H9 (cell line): ENCODE data around the gene CD1B. TPM values are rescaled to one million over a fixed set of nuclear protein-coding genes. Genes with fewer than 3 reads are reported as not detected.

Experiments
- DNase-seq: peaks from one replicate; pipeline ENCODE4 v3.0.0-alpha.2; 2017
- H2AFZ ChIP-seq: one replicate; pipeline ENCODE4 v1.6.1; 2013; ENCODE audit warnings: mild to moderate bottlenecking, low read length, control low read depth, moderate library complexity
- H2AK5ac ChIP-seq: 2 replicates; pipeline ENCODE4 v1.6.1; 2013; ENCODE audit warnings: low read length, control low read depth, mixed read lengths; ENCODE audit not compliant: insufficient read length
- H2BK120ac ChIP-seq: one replicate; pipeline ENCODE4 v1.6.1; 2013; ENCODE audit warnings: low read depth, mild to moderate bottlenecking, low read length, control low read depth, inconsistent platforms; ENCODE audit not compliant: poor library complexity, severe bottlenecking
- H2BK12ac ChIP-seq: 2 replicates; pipeline ENCODE4 v1.6.1; 2013; ENCODE audit warnings: low read length, control low read depth, mixed read lengths, low read depth; ENCODE audit not compliant: insufficient read length
- H2BK15ac ChIP-seq: 2 replicates; pipeline ENCODE4 v1.6.1; 2013; ENCODE audit warnings: low read depth, low read length, control low read depth
- H2BK20ac ChIP-seq: one replicate; pipeline ENCODE4 v1.6.1; 2013; ENCODE audit warnings: low read depth, mild to moderate bottlenecking, low read length, control low read depth, inconsistent platforms; ENCODE audit not compliant: poor library complexity, severe bottlenecking
- H2BK5ac ChIP-seq: 2 replicates; pipeline ENCODE4 v1.6.1; 2013; ENCODE audit warnings: low read length, control low read depth, mixed read lengths; ENCODE audit not compliant: insufficient read length
- H3K14ac ChIP-seq: 2 replicates; pipeline ENCODE4 v1.6.1; 2013; ENCODE audit warnings: low read length, control low read depth; ENCODE audit not compliant: insufficient read depth
- H3K18ac ChIP-seq: 2 replicates; pipeline ENCODE4 v1.6.1; 2013; ENCODE audit warnings: low read depth, mild to moderate bottlenecking, mixed read lengths, low read length, control low read depth; ENCODE audit not compliant: insufficient read length
- H3K23ac ChIP-seq: 2 replicates; pipeline ENCODE4 v1.6.1; 2013; ENCODE audit warnings: low read length, control low read depth, mixed read lengths, low read depth; ENCODE audit not compliant: insufficient read length
- H3K23me2 ChIP-seq: 2 replicates; pipeline ENCODE4 v1.6.1; 2013; ENCODE audit warnings: low read depth, mild to moderate bottlenecking, mixed read lengths, low read length, control low read depth; ENCODE audit not compliant: insufficient read length, poor library complexity, severe bottlenecking
- H3K27ac ChIP-seq: 2 replicates; pipeline ENCODE4 v1.5.1; 2013; ENCODE audit warnings: low read length, control low read depth, mixed read lengths, low read depth; ENCODE audit not compliant: insufficient read length
- H3K27me3 ChIP-seq: 2 replicates; pipeline ENCODE4 v1.6.1; 2013; ENCODE audit warnings: low read length, control low read depth, inconsistent platforms; ENCODE audit not compliant: insufficient read depth
- H3K4ac ChIP-seq: 2 replicates; pipeline ENCODE4 v1.6.1; 2013; ENCODE audit warnings: low read depth, mild to moderate bottlenecking, control low read depth, inconsistent platforms, low read length, moderate library complexity
- H3K4me1 ChIP-seq: 2 replicates; pipeline ENCODE4 v1.6.1; 2013; ENCODE audit warnings: low read length, control low read depth, inconsistent platforms; ENCODE audit not compliant: insufficient read depth
- H3K4me2 ChIP-seq: 2 replicates; pipeline ENCODE4 v1.6.1; 2013; ENCODE audit warnings: low read length, control low read depth, mixed read lengths; ENCODE audit not compliant: insufficient read length, insufficient read depth
- H3K56ac ChIP-seq: 2 replicates; pipeline ENCODE4 v1.6.1; 2013; ENCODE audit warnings: low read depth, mild to moderate bottlenecking, mixed read lengths, low read length, control low read depth; ENCODE audit not compliant: insufficient read length
- H3K79me1 ChIP-seq: 2 replicates; pipeline ENCODE4 v1.6.1; 2013; ENCODE audit warnings: low read depth, mild to moderate bottlenecking, moderate library complexity, low read length, control low read depth, inconsistent platforms; ENCODE audit not compliant: insufficient read depth, poor library complexity, severe bottlenecking
- H3K79me2 ChIP-seq: 2 replicates; pipeline ENCODE4 v1.6.1; 2013; ENCODE audit warnings: low read length, control low read depth, inconsistent platforms; ENCODE audit not compliant: insufficient read depth
- H3K9ac ChIP-seq: 2 replicates; pipeline ENCODE4 v1.6.1; 2013; ENCODE audit warnings: low read length, control low read depth, mixed read lengths; ENCODE audit not compliant: insufficient read length; ENCODE audit errors: extremely low read depth
- H3K9me3 ChIP-seq: one replicate; pipeline ENCODE4 v1.6.1; 2013; ENCODE audit warnings: low read depth, low read length, inconsistent platforms; ENCODE audit not compliant: control insufficient read depth
- H3T11ph ChIP-seq: one replicate; pipeline ENCODE4 v1.6.1; 2013; ENCODE audit warnings: mild to moderate bottlenecking, low read length, control low read depth, inconsistent platforms
- H4K20me1 ChIP-seq: one replicate; pipeline ENCODE4 v1.6.1; 2013; ENCODE audit not compliant: control insufficient read depth, insufficient read length, insufficient read depth
- H4K5ac ChIP-seq: 2 replicates; pipeline ENCODE4 v1.6.1; 2013; ENCODE audit warnings: low read depth, mild to moderate bottlenecking, mixed read lengths, low read length, control low read depth; ENCODE audit not compliant: insufficient read length
- H4K8ac ChIP-seq: replicated peaks from 2 replicates; pipeline ENCODE4 v1.6.1; 2013; ENCODE audit warnings: low read length, control low read depth, mixed read lengths, low read depth; ENCODE audit not compliant: insufficient read length
- H4K91ac ChIP-seq: 2 replicates; pipeline ENCODE4 v1.6.1; 2013; ENCODE audit warnings: low read depth, mild to moderate bottlenecking, moderate library complexity, mixed read lengths, low read length, control low read depth; ENCODE audit not compliant: insufficient read length
- H3K27ac Mint-ChIP-seq, 3 experiments: 2 replicates in 2 of 3; 3 replicates in 1 of 3; pipeline ENCODE4 v1.8.0; 2020 to 2021; ENCODE audit warnings: mixed read lengths in 3 of 3, mild to moderate bottlenecking in 1 of 3, moderate library complexity in 1 of 3
- H3K27me3 Mint-ChIP-seq: 2 replicates; pipeline ENCODE4 v1.8.0; 2021; ENCODE audit warnings: low read depth, mild to moderate bottlenecking, moderate library complexity, mixed read lengths
- H3K36me3 Mint-ChIP-seq, 3 experiments: 2 replicates in 2 of 3; 3 replicates in 1 of 3; pipeline ENCODE4 v1.8.0; 2020 to 2021; ENCODE audit warnings: low read depth in 3 of 3, mixed read lengths in 3 of 3; ENCODE audit not compliant: insufficient read depth in 1 of 3
- H3K4me1 Mint-ChIP-seq, 2 experiments: 2 replicates each; pipeline ENCODE4 v1.8.0; 2020; ENCODE audit warnings: mixed read lengths in 2 of 2
- H3K4me3 Mint-ChIP-seq, 2 experiments: 2 replicates in 1 of 2; 3 replicates in 1 of 2; pipeline ENCODE4 v1.8.0; 2020 to 2021; ENCODE audit warnings: mild to moderate bottlenecking in 2 of 2, mixed read lengths in 2 of 2, moderate library complexity in 1 of 2
- H3K9me3 Mint-ChIP-seq, 2 experiments: 2 replicates in 1 of 2; 3 replicates in 1 of 2; pipeline ENCODE4 v1.8.0; 2020; ENCODE audit warnings: mild to moderate bottlenecking in 2 of 2, mixed read lengths in 2 of 2, moderate library complexity in 1 of 2
- CTCF ChIP-seq: fragments of 200-600 bp; sonication (generic); conservative IDR thresholded peaks from 3 replicates; pipeline ENCODE4 v1.8.0; 2021; ENCODE audit warnings: antibody characterized with exemption, mild to moderate bottlenecking
- total RNA-seq: library from RNA; stranded (reverse); gene quantifications from 2 replicates; pipeline ENCODE4 v1.2.1, GENCODE V29; 2021

The CD1B gene
- total RNA-seq, 1 experiment from 2014 or later: not detected

- no peak overlapping the region for H3T11ph ChIP-seq
- no peak overlapping the region for H3K4me3 Mint-ChIP-seq
- H3K18ac ChIP-seq: no peak overlapping the region
- TF ChIP-seq CTCF: no peak
- no peak overlapping the region for H3K14ac ChIP-seq
- H3K9me3 ChIP-seq: no peaks in the 10 kb centered on the region
- no peaks in the 10 kb centered on the region for H3K36me3 Mint-ChIP-seq
- H3K23ac ChIP-seq: no peak overlapping the region
- H3K4me2 ChIP-seq: no peak overlapping the region
- H2BK20ac ChIP-seq: no peak overlapping the region
- H3K23me2 ChIP-seq: no peaks in the 10 kb centered on the region
- no peak overlapping the region for H2BK15ac ChIP-seq
- H3K27ac Mint-ChIP-seq: no peak overlapping the region
- no peak overlapping the region for H2BK12ac ChIP-seq
- no peak for DNase-seq
- H3K4ac ChIP-seq: no peak overlapping the region
- H3K27me3 ChIP-seq: no peaks in the 10 kb centered on the region
- H3K79me2 ChIP-seq: no peaks in the 10 kb centered on the region
- no peak overlapping the region for H2AFZ ChIP-seq
- no peak overlapping the region for H3K56ac ChIP-seq
- no peaks in the 10 kb centered on the region for H3K79me1 ChIP-seq
- no peaks in the 10 kb centered on the region for H3K4me1 Mint-ChIP-seq
- H4K91ac ChIP-seq: no peak overlapping the region
- H4K20me1 ChIP-seq: no peaks in the 10 kb centered on the region
- no peaks in the 10 kb centered on the region for H3K9me3 Mint-ChIP-seq
- no peak overlapping the region for H4K5ac ChIP-seq
- no peak overlapping the region for H4K8ac ChIP-seq
- no peaks in the 10 kb centered on the region for H3K27me3 Mint-ChIP-seq
- no peak overlapping the region for H2AK5ac ChIP-seq
- no peak overlapping the region for H2BK5ac ChIP-seq
- no peak overlapping the region for H3K27ac ChIP-seq
- H2BK120ac ChIP-seq: no peak overlapping the region
- no peaks in the 10 kb centered on the region for H3K4me1 ChIP-seq
- H3K9ac ChIP-seq: no peak overlapping the region
These were observed 3.9 kb downstream of the CD1B start for GRCh38 chr1:158327481-158327880.
